Right lobe of liver (tissue), 4 donors: Measurements from ENCODE around the gene MAGI1.

Source experiments
- POLR2A ChIP-seq: fragments of 450-650 bp; IDR thresholded peaks from one replicate; pipeline ENCODE4 v1.6.1; 2017; ENCODE audit warnings: antibody characterized with exemption, mild to moderate bottlenecking
- TF ChIP-seq, protein P1 (sequence below), 4 donors: fragments of 200-600 bp in 3 of 4; fragments of 450-650 bp in 1 of 4; IDR thresholded peaks; one replicate each; pipeline versions ENCODE4 v1.5.1 to v1.8.0; 2016 to 2022; ENCODE audit warnings: antibody characterized with exemption in 4 of 4, mild to moderate bottlenecking in 2 of 4
- donor health status: DM: no; HTN: no; CAD: no.
- donor health status: DM: no; HTN: no; CAD: no.
- donor health status: DM: no; HTN: yes; CAD: no.

DNA sequence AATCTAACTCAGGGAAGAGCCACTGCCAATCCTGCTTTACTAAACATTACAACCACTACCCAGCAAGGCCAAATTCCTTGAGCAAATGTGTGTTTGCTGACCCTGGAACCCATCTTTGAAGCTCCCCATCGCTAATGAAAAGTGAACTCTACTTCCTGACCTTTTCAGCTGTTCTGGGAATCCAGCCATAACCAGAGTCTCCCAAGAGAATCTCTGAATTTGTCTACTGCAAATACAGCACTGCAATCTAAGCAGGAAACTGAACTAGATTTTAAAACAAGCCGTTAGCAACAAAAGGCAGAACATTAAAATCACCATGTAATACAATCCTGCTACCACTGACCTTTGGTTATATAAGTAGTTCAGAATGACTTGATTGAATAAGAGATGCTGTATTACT is 309.2 kb downstream of the MAGI1 start:
- TF ChIP-seq POLR2A = no peak
- TF ChIP-seq, protein P1, sequence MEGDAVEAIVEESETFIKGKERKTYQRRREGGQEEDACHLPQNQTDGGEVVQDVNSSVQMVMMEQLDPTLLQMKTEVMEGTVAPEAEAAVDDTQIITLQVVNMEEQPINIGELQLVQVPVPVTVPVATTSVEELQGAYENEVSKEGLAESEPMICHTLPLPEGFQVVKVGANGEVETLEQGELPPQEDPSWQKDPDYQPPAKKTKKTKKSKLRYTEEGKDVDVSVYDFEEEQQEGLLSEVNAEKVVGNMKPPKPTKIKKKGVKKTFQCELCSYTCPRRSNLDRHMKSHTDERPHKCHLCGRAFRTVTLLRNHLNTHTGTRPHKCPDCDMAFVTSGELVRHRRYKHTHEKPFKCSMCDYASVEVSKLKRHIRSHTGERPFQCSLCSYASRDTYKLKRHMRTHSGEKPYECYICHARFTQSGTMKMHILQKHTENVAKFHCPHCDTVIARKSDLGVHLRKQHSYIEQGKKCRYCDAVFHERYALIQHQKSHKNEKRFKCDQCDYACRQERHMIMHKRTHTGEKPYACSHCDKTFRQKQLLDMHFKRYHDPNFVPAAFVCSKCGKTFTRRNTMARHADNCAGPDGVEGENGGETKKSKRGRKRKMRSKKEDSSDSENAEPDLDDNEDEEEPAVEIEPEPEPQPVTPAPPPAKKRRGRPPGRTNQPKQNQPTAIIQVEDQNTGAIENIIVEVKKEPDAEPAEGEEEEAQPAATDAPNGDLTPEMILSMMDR (IDR thresholded peaks at IDR 0.05) = no peak
